CD4-positive, alpha-beta T cell treated with Interleukin-17A for 1 hour (primary cell): ENCODE data around the gene CST11.
"Not testable (repeated sequence)": the region's sequence is repeated elsewhere in the genome, so short reads cannot be mapped to it uniquely, and the experiment has no call there.

Experiments
- DNase-seq: peaks from one replicate; pipeline ENCODE4 v3.0.0-alpha.2; 2020

Gene CST11, protein sequence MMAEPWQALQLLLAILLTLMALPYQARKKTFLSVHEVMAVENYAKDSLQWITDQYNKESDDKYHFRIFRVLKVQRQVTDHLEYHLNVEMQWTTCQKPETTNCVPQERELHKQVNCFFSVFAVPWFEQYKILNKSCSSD

DNA sequence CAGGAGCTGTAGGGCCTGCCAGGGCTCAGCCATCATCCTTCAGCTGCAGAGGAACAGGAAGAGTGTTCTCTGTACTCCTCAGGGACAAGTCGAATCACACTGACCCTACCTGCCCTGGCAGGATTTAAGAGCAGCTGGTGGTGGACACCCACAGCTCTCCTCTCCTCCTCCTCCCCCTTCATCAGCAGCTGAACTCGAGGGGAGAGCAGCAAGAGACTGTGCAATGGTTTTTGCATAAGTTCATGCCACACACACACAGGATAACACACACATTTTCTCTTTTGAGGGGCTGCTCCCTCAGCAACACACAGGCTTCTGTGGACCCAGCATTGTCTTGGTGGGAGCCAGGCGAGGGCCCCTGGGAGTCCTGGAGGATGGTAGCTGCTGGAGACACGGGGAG, at the start of gene CST11:
Gene CST11 (minus strand): TSS at position 101 of the 400 bp plus-strand sequence. CDS start 65 bp downstream, at position 36.
- DNase-seq, result no peak

GRCh38 chr20:23501926-23502325, 49.2 kb upstream of the CST11 start:
- no peak for DNase-seq

- no peak for DNase-seq
Measured at GRCh38 chr20:23497536-23497935, 44.9 kb upstream of the CST11 start.

- no peak for DNase-seq
Measured at GRCh38 chr20:23493172-23493772, 40.6 kb upstream of the CST11 start.

DNA sequence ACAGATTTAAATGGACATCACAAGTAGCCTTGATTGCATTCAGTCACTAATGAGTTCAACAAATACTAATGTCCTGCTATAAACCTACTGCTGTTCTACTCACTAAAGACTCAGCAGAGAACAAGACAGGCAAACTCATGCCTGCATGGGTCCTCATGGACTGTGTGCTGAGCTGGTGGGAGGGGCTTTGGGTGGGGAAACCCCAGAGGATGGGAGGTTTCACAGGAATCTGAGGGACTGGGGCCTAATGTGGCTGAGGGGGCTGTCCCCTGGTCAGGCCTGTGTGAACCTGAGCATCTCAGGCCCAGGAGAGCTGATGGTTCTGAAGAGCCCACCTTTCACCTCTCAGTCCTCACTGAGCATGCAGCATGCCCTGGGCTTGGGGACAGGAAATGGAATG, 39.6 kb upstream of the CST11 start:
- no peak for DNase-seq

DNA sequence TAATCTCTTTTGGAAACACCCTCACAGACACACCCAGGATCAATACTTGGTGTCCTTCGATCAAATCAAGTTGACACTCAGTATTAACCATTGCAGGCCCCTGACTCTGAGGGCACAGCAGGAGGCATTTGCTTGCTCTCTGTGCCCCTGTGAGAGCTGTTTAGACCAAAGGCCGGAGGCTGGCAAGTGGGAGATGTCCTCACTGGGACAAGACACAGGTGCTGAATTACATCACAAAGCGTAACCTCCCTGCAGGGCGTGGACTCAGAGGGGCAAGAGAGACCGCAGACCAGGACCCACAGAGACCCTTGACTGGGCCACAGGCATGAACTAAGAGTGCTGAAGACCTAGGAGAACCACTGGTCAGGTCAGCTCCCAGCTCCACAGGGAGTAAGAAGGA, 38.1 kb upstream of the CST11 start, which contains the start of gene CST8:
Gene CST8 (plus strand): TSS at position 301 of the 400 bp plus-strand sequence. CDS start 551 bp downstream, outside the sequence.
- DNase-seq, result no peak

DNA sequence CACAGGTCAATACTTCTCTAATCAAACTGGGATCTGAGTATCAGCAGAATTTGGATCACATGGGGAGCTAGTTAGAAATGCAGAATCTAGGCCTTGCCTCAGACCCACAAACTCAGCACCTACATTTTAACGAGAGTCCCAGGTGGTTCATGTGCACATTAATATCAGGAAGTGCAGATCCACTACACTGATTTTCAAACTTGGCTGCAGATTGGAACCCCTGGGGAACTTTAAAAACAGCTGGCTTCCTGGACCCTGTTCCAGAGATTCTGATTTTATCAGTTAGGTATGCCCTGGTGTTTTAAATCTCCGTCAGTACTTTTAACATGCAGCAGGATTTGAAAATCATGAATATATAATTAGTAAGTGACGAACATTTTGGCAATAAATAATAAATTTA, 36.3 kb upstream of the CST11 start:
- no peak for DNase-seq

- DNase-seq, result no peak
Measured at GRCh38 chr20:23488470-23488869, 35.8 kb upstream of the CST11 start.

DNA sequence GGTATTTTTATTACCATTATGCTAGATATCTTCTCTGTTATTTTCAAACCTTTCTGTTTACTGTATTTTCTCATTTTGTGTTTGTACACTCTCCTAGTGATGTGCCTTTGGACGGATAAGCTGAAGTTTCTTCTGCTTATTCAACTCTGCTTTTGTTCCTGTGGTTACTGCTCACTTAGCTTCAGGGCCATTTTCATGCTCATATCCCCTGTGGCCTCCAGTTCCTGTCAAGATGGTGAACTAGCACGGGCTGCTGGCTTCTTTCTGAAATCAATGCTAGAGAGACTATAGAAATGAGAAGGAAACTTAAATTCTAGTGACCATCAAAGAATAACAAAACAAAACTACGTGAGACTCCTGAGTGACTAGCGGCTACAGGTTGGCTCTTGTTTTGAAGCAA, 31.4 kb upstream of the CST11 start:
- DNase-seq, result no peak

GRCh38 chr20:23482138-23482537, 29.5 kb upstream of the CST11 start:
- DNase-seq, result no peak

- no peak for DNase-seq
Measured at GRCh38 chr20:23479043-23479442, 26.4 kb upstream of the CST11 start.

DNA sequence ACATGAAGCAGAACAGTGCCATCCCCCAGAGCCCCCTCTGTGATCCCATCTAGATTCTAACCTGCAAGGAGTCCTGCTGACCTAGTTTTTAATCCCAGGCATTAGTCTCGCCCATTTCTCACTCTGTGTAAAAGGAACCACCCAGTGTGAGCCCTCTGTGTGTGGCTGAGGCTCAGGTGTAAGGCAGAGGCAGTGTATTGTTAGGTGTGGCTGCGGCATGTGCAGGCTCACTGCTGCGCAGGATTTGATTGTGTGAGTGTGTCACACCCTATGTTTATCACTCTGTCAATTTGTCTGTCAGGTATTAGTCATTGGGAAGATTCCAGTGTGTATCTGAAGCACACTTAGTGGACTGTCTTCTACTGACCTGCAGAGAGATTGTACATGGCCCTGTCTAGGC, 24.5 kb upstream of the CST11 start:
- no peak for DNase-seq

DNA sequence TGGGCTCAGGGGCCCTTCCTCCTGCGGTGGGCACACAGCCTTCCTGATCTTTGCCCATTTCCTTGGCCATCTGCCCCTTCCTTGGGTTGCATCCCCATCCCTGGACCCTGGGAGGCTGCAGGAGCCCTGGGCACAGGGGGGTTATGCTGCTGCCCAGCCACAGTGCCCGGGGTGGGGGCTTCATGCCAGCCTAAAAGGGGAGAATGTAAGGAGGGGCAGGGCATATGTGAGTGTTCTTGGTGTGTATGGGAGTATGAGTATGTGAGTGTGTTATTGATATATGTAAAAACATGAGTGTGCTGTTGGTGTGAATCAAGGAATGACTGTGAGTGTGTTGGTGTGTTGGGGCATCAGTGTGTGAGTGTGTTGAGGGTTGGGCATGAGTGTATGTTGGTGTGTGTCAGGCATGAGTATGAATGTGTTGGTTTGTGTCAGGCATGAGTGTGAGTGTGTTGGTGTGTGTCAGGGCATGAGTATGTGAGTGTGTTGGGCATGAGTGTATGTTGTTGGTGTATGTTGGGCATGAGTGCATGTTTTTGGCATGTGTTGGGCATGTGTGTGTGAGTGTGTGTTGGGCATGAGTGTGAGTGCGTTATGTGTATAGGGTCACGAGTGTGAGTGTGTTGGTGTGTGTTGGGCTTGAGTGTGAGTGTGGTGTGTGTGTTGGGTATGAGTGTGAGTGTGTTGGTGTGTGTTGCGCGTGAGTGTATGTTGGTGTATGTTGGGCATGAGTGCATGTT, 23.5 kb upstream of the CST11 start:
- no peak for DNase-seq

- no peak for DNase-seq
Measured at GRCh38 chr20:23475395-23475794, 22.7 kb upstream of the CST11 start.

DNA sequence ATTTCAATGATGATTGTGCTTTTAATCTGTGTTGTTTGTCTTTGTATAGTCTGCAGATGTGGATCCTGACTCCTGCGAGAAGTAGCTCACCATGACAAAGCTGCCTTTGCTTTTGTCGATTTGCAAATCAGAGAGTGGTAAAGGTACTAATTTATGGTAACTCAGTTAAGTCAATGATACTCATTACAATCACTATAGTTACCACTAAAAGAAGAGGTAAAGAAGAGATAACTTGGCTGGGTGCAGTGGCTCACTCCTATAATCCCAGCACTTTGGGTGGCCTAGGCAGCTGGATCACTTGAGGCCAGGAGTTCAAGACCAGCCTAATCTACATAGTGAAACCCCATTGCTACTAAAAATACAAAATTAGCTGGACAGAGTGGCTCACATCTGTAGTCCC, 20.6 kb upstream of the CST11 start:
- not testable (repeated sequence) for DNase-seq

DNA sequence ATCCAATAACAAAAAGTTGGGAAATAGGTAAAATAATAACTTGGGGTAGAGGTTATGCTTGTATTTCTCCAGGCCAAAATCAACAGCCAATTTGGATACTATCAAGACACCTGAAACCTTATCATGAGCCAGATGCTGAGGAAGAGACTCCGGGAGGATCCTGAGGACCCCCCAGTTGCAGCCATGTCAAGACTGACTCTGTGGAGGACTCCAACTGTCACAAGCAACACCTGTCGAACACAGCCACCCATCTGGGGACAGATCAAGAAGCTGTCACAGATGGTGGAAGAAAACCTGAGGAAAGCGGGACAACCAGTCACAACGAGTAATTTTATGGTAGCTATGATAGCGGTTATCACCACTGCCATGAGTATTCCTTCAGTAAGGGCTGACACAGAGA, 19.6 kb upstream of the CST11 start:
- not testable (repeated sequence) for DNase-seq

GRCh38 chr20:23466961-23467360, 14.3 kb upstream of the CST11 start:
- not testable (repeated sequence) for DNase-seq

DNA sequence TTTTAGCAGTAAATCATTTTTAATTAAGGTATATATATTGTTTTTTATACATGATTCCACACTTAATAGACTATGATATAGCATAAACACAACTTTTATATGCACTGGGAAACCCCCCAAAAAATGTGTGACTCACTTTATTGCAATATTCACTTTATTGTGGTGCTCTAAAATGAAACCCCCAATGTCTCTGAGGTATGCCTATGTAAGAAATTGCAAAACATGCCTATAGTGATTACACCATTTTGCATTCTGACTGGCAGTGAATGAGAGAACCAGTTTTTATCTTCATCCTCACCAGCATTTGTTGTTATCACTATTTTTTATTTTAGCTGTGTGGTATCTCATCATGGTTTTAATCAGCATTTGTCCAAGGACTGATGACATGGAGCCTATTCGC, 8.5 kb upstream of the CST11 start:
- DNase-seq, result no peak

DNA sequence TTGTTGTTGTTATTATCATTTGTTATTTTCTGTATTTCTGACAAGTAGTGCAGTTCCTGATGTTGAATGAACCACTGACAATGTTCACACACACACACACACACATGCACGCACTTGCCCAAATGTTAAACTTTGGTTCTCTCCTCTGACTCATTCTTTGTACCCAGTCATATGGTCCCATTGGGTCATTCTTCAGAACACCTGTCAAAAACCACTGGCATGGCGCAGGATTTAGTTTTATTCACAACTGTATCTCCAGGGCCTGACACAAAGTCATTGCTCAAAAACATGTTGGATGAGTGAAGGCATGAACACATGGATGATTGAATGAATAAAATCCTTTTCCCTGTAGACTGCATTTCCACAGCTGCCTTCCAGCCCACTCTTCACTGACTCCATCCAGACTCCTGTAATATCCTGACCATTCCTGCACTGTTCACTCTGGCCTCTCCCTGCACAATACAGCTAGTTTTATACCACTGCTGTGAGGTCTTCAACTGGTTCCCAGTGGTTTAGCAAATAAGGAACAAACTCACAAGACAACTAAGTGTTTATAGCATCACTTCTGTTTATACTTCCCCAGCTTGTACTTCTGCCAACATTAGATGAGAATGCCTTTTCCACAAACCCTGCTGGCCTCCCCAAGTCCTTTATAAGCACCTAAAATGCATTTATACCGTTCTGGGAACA, 6.9 kb upstream of the CST11 start:
- DNase-seq, result no peak

DNA sequence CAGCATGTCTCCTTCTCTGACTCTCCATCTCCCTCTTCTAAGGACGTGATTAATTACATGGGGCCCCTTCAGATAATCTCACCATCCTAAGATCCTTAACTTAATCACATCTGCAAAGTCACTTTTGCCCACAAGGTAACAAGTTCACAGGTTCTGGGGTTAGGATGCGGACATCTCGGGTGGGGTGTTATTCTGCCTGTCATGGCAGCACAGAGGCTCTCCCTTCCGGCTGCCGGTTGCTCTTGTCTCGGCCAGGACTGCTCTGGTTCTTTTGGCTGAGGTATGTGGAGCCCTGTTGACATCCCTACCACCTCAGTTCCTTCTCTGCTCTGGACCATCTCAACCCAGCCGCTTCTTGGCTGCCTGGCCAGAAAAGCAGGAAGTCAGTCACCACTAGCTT, 4.2 kb upstream of the CST11 start:
- DNase-seq, result peak; percentile 28

- peak; percentile 55 for DNase-seq
Measured at GRCh38 chr20:23456409-23456808, 3.7 kb upstream of the CST11 start.

DNA sequence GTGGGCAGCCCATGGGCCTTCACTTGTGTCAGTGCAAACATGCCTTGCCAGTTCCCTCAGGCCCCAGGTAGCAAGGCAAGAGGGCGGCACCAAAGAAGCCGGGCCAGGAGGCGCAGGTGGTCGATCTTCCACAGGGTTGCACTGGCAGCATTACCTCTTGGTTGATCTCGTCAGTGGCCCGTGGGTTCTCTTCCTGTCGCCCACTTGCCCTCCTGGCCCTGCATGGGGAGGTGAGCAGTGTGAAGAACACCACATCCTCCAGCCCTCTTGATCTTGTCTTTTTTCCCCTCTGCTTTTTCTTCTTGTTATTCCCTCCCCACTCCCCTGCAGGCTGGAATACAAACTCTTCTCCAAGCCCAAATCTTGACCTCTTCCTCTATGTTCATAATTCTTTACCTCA, 3.0 kb upstream of the CST11 start:
- DNase-seq, result no peak

- no peak for DNase-seq
Measured at GRCh38 chr20:23454816-23455215, 2.1 kb upstream of the CST11 start.
